GM10266 (cell line): Measurements from ENCODE around the gene MRGPRD.

ENCODE experiments used
- DNase-seq: peaks from one replicate; pipeline ENCODE4 v3.0.0; 2012; ENCODE audit errors: extremely low spot score
- TF ChIP-seq, protein P1 (sequence below): IDR thresholded peaks from 2 replicates; pipeline ENCODE4 v1.5.1; 2012; ENCODE audit warnings: mild to moderate bottlenecking, low read depth; ENCODE audit not compliant: control insufficient read depth, insufficient read depth; ENCODE audit errors: missing control alignments

The MRGPRD gene

GRCh38 chr11:68941324-68942094, 39.3 kb downstream of the MRGPRD start:
- no peak for DNase-seq
- TF ChIP-seq, protein P1, sequence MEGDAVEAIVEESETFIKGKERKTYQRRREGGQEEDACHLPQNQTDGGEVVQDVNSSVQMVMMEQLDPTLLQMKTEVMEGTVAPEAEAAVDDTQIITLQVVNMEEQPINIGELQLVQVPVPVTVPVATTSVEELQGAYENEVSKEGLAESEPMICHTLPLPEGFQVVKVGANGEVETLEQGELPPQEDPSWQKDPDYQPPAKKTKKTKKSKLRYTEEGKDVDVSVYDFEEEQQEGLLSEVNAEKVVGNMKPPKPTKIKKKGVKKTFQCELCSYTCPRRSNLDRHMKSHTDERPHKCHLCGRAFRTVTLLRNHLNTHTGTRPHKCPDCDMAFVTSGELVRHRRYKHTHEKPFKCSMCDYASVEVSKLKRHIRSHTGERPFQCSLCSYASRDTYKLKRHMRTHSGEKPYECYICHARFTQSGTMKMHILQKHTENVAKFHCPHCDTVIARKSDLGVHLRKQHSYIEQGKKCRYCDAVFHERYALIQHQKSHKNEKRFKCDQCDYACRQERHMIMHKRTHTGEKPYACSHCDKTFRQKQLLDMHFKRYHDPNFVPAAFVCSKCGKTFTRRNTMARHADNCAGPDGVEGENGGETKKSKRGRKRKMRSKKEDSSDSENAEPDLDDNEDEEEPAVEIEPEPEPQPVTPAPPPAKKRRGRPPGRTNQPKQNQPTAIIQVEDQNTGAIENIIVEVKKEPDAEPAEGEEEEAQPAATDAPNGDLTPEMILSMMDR, result no peak

GRCh38 chr11:68940651-68941323, 40.0 kb downstream of the MRGPRD start:
- TF ChIP-seq, protein P1, result no peak
- no peak for DNase-seq

DNA sequence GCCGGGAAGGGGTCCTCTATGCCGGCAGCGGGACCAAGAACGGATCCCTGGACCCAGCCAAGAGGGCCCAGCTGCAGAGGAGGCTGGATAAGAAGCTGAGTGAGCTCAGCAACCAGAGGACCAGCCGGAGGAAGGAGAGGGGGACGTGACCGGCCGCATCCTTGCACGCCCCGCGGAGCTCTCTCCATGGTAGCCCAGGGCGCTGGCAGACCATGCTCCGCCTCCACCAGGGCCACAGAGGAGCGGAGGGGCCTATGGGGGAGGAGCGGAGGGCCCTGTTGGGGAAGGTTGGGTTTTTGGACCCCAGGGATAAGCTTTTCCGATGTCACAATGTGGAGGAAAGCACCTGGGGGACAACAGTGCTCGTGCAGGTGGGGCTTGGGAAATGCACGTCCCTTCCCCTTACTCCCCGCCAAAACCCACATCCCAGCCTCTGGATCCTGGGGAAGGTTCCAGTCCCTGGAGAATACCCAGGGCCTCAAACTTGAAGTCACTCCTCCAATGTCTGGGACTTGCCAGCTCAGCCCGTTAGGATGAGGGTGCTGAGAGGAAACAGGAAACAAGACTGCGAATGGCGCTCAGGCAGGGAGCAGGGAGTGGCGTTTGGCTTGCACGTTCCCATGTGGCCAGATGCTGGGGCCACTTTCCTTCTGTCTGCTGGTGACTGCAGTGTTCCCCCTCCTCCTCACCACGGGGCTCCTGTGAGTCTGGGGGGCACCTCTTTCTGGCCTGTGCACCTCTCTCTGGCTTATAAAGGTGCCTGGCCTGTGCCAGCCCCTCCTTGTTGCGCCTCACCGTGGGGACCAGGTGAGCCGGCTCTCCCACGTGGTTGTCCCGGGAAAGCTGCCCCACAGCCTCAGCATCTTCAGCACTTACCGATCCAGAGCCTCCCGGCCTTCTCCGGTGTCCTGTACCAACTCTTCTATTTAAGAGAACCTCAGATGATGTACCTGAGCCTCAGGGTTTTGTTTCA, 40.9 kb downstream of the MRGPRD start:
- TF ChIP-seq, protein P1, result no peak

GRCh38 chr11:68938816-68939582, 41.8 kb downstream of the MRGPRD start:
- DNase-seq, result no peak
- TF ChIP-seq, protein P1, result no peak

More for the DNA sequence above, 40.9 kb downstream of the MRGPRD start:
- DNase-seq, result no peak

- TF ChIP-seq, protein P1, result no peak
- DNase-seq, result no peak
Measured at GRCh38 chr11:68938088-68938487, 42.7 kb downstream of the MRGPRD start.
